Effector memory CD8-positive, alpha-beta T cell (primary cell): ENCODE measurements around the gene USP7.
"Not testable (repeated sequence)": the region's sequence is repeated elsewhere in the genome, so short reads cannot be mapped to it uniquely, and the experiment has no call there.

Source experiments
- ATAC-seq: fragments of 150-1000 bp; cut with Tn5 transposase; replicated peaks from 2 replicates; pipeline ENCODE4 v1.10.0; 2021; ENCODE audit warnings: mild to moderate bottlenecking, moderate library complexity
- DNase-seq, 3 experiments: peaks; one replicate each; pipeline ENCODE4 v3.0.0; 2021
- H3K27ac Mint-ChIP-seq, 2 donors: one replicate each; pipeline ENCODE4 v1.8.0; 2022; ENCODE audit warnings: mild to moderate bottlenecking in 2 of 2, mixed read lengths in 2 of 2, moderate library complexity in 2 of 2
- H3K27me3 Mint-ChIP-seq, 2 donors: one replicate each; pipeline ENCODE4 v1.8.0; 2022; ENCODE audit warnings: mixed read lengths in 2 of 2
- H3K36me3 Mint-ChIP-seq: one replicate; pipeline ENCODE4 v1.8.0; 2022; ENCODE audit warnings: mild to moderate bottlenecking, moderate library complexity, mixed read lengths; ENCODE audit not compliant: insufficient read depth
- H3K4me1 Mint-ChIP-seq, 2 donors: one replicate each; pipeline ENCODE4 v1.8.0; 2022; ENCODE audit warnings: low read depth in 2 of 2, mixed read lengths in 2 of 2
- H3K4me3 Mint-ChIP-seq, 2 donors: one replicate each; pipeline ENCODE4 v1.8.0; 2022; ENCODE audit warnings: mild to moderate bottlenecking in 2 of 2, mixed read lengths in 2 of 2, moderate library complexity in 2 of 2
- H3K9me3 Mint-ChIP-seq, 2 donors: one replicate each; pipeline ENCODE4 v1.8.0; 2022; ENCODE audit warnings: mixed read lengths in 2 of 2

The USP7 gene

DNA sequence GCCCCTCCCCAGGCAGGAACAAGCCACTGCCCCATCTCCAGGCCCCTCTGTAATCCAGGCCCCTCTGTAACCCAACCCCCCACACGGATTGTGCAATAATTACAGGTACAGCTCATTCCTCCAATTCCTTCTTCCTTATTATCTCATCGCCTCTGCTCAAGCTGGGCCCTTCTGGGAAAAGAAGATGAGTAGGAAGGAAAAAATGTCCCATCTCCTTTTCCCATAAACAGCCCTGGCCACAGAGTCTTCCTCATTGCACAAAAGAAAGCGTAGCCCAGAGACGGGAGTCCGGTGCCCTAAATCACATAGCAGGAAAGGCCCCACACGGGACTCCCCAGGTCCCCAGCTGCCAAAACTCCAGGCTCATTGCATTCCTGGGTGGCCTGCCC is 85.2 kb downstream of the USP7 start:
- ATAC-seq (no peak), DNase-seq (no peak)
- Mint-ChIP-seq H3K27me3 (no peaks in the 10 kb centered on the region), H3K4me3 (no peak overlapping the region), H3K9me3 (no peaks in the 10 kb centered on the region), H3K4me1 (peaks cover 11 to 21% of the 10 kb centered on the region in 2 donors), H3K36me3 (peaks cover 6% of the 10 kb centered on the region), H3K27ac (peak overlapping the region in 1 of 2 donors; percentile 32)

DNA sequence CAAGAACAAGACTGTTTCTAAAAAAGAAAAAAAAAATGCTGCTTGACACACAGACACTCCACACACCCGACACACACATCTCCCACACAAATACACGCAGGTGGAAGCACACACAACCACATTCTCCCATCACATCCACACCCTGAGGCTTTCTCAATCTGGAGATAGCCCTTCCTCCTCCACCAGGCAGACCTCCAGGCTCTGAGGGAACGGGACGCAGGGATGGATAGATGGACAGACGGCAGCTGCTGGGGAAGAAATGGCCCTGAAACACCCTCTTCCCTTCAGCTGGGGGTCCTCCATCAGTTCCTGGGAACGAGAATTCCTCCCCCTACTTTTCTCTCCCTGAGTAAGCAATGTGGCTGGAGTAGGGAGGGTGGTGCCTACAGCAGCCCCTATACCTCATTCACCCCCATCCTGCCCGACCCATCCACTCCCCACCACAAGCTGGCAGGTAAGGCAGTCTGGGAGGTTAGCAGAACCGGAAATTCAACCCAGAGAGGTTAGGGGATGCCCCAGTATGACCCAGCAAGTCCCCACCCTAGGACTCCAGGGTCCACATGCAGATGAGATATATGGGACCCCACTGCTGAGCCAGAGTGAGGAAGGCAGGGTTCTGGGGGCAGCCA is 85.7 kb downstream of the USP7 start:
- H3K27ac Mint-ChIP-seq = peak overlapping the region in 1 of 2 donors; percentile 32
- peak; percentile 71 for ATAC-seq
- no peak for DNase-seq
- no peak overlapping the region for H3K4me3 Mint-ChIP-seq
- H3K9me3 Mint-ChIP-seq = no peaks in the 10 kb centered on the region
- no peaks in the 10 kb centered on the region for H3K27me3 Mint-ChIP-seq
- H3K36me3 Mint-ChIP-seq = peaks cover 6% of the 10 kb centered on the region
- H3K4me1 Mint-ChIP-seq = peaks cover 11 to 21% of the 10 kb centered on the region in 2 donors

DNA sequence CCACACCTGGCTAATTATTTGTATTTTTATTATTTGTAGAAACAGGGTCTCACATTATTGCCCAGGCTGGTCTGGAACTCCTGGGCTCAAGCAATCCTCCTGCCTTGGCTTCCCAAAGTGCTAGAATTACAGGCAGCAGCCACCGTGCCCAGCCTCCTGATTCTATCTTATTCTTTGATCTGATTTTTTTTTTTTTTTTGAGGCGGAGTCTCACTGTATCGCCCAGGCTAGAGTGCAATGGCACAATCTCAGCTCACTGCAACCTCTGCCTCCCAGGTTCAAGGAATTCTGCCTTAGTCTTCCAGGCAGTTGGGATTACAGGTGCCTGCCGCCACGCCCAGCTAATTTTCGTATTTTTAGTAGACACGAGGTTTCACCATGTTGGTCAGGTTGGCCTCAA is 88.4 kb downstream of the USP7 start:
- not testable (repeated sequence) for H3K36me3 Mint-ChIP-seq, ATAC-seq, H3K4me3 Mint-ChIP-seq, DNase-seq, H3K9me3 Mint-ChIP-seq, H3K27me3 Mint-ChIP-seq, H3K27ac Mint-ChIP-seq
- peaks cover 9 to 21% of the 10 kb centered on the region in 2 donors for H3K4me1 Mint-ChIP-seq

DNA sequence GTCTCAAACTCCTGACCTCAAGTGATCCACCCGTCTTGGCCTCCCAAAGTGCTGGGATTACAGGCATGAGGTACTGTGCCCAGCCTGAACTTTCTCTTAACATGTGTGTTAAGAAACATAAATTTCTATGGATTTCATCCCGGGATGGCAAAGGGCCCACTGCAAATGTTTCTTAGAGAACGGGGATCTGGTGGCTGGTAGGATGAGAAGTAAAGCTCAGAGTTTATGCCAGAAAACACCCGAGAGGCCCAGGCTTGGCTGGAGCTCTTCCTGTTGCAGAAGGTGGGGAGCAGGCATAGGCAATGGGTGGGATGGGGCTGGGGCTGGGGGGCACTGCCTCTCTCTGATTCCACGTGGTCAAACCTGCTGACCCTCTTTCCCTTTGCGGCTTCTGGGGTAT is 89.3 kb downstream of the USP7 start:
- Mint-ChIP-seq H3K9me3 (no peaks in the 10 kb centered on the region), H3K4me3 (peak overlapping the region in 1 of 2 donors; percentile 40), H3K27ac (peak overlapping the region; percentile 26 to 28), H3K27me3 (no peaks in the 10 kb centered on the region), H3K4me1 (peaks cover 7 to 21% of the 10 kb centered on the region in 2 donors), H3K36me3 (peaks cover 6% of the 10 kb centered on the region)
- DNase-seq (no peak), ATAC-seq (no peak)

DNA sequence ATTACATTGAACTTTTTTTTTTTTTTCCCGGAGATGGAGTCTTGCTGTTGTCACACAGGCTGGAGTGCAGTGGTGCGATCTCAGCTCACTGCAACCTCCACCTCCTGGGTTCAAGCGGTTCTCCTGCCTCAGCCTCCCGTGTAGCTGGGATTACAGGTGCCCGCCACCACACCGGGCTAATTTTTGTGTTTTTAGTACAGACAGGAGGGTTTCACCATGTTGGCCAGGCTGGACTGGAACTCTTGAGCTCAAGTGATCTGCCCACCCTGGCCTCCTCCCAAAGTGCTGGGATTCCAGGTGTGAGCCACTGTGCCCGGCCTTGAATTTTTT is 89.9 kb downstream of the USP7 start:
- not testable (repeated sequence) for H3K27ac Mint-ChIP-seq, ATAC-seq, DNase-seq, H3K27me3 Mint-ChIP-seq, H3K36me3 Mint-ChIP-seq, H3K9me3 Mint-ChIP-seq, H3K4me3 Mint-ChIP-seq
- H3K4me1 Mint-ChIP-seq = peaks cover 12 to 25% of the 10 kb centered on the region in 2 donors

DNA sequence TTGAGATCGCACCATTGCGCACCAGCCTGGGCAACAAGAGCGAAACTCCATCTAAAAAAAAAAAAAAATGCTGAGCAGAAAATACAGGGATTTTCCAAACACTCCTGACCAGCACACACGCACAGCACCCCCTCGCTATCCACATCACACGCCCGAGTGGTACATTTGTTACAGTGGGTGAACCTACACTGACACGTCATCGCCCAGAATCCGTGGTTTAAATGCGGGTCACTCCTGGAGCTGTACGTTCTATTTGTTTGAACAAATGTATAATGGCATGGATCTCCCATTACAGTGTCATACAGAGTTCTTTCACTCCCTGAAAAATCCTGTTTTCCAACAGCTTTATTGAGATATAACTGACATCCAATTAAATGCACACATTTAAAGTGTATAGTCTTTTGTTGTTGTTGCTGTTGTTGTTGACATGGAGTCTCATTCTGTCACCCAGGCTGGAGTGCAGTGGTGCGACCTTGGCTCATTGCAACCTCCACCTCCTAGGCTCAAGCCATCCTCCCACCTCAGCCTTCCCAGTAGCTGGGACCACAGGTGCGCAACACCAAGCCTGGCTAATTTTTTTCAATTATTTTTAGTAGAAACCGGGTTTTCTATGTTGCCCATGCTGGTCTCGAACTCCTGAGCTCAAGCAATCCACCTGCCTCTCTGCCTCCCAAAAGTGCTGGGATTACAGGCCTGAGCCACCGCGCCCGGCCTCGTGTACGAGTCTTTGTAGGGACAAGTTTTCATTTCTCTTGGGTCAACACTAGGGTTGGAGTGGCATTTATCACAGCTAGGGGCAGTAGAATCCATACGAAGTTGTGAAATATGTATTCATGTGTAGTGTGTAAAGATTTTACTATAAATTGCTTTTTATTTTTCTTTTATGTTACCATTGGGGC is 90.5 kb downstream of the USP7 start:
- no peak overlapping the region for H3K27ac Mint-ChIP-seq
- DNase-seq = no peak

DNA sequence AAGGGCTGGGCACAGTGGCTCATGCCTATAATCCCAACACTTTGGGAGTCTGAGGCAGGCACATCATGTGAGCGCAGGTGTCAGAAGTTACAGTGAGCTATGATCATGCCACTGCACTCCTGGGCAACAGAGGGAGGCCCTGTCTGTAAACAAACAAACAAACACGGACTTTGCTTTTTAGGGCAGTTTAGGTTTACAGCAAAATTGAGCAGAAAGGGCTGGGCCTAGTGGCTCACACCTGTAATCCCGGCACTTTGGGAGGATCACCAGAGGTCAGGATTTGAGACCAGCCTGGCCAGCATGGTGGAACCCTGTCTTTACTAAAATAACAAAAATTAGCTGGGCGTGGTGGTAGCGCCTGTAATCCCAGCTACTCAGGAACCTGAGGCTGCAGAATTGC is 91.6 kb downstream of the USP7 start:
- Mint-ChIP-seq H3K27ac (no peak overlapping the region), H3K27me3 (no peaks in the 10 kb centered on the region), H3K36me3 (peaks cover 8% of the 10 kb centered on the region), H3K4me1 (peaks cover 22 to 26% of the 10 kb centered on the region in 2 donors), H3K9me3 (no peaks in the 10 kb centered on the region), H3K4me3 (no peak overlapping the region)
- ATAC-seq (no peak), DNase-seq (no peak)

More for the DNA sequence above, 90.5 kb downstream of the USP7 start:
- peaks cover 4% of the 10 kb centered on the region for H3K36me3 Mint-ChIP-seq
- no peak overlapping the region for H3K4me3 Mint-ChIP-seq
- no peaks in the 10 kb centered on the region for H3K27me3 Mint-ChIP-seq
- peaks cover 12 to 20% of the 10 kb centered on the region in 2 donors for H3K4me1 Mint-ChIP-seq
- no peaks in the 10 kb centered on the region for H3K9me3 Mint-ChIP-seq
- no peak for ATAC-seq

DNA sequence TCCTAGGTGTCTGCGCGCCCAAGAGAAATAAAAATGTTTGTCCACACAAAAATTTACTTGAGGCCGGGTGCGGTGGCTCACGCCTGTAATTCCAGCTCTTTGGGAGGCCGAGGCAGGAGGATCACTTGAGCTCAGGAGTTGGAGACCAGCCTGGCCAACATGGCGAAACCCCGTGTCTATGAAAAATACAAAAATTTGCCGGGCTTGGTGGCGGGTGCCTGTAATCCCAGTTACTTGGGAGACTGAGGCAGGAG is 93.8 kb downstream of the USP7 start:
- not testable (repeated sequence) for H3K36me3 Mint-ChIP-seq, H3K27me3 Mint-ChIP-seq, H3K9me3 Mint-ChIP-seq, DNase-seq, ATAC-seq
- Mint-ChIP-seq H3K27ac (peak overlapping the region in 1 of 2 donors; percentile 24), H3K4me1 (peaks cover 33 to 39% of the 10 kb centered on the region in 2 donors), H3K4me3 (peak overlapping the region in 1 of 2 donors; percentile 97)

DNA sequence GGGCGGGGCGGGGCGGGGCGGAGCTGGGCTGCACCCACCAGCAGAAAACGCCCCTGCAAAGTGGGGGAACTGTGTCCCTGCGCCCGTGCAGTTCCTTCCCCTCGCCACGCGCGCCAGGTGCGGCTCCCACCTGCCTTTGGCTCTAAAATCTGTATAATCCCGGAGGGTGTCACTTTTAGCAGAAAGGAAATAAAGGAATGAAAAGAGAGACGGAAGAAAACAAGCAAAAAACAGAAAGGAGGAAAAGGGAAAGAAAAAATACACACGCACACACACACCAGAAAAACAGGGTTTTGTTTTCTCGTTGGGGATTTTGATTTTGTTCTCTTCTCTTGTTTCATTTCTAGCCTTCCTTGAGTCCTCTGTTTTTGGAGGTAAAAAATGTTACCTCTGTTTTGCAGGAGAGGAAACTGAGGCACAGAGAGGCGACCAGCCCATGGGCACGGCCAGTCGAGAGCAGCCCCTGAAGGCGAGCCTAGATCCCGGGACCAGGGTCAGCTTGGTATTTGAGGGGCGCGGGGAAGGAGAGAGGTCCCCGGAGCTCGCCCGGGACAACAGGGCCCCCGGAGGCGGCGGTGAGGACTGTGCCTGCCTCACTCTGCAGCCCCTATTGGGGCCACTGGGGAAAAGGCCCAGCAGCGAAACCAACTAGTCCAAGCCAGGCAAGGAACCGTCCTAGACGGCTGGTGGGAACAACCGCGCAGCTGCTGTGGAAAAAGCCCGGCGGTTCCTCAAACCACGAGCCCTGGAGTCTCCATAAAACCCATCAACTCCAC is 94.3 kb downstream of the USP7 start:
- Mint-ChIP-seq H3K36me3 (peaks cover 5% of the 10 kb centered on the region), H3K27ac (peak overlapping the region; percentile 24 to 44), H3K27me3 (no peaks in the 10 kb centered on the region), H3K9me3 (no peaks in the 10 kb centered on the region), H3K4me3 (peak overlapping the region; percentile 73 to 97), H3K4me1 (peaks cover 32 to 37% of the 10 kb centered on the region in 2 donors)
- DNase-seq (no peak), ATAC-seq (no peak)

DNA sequence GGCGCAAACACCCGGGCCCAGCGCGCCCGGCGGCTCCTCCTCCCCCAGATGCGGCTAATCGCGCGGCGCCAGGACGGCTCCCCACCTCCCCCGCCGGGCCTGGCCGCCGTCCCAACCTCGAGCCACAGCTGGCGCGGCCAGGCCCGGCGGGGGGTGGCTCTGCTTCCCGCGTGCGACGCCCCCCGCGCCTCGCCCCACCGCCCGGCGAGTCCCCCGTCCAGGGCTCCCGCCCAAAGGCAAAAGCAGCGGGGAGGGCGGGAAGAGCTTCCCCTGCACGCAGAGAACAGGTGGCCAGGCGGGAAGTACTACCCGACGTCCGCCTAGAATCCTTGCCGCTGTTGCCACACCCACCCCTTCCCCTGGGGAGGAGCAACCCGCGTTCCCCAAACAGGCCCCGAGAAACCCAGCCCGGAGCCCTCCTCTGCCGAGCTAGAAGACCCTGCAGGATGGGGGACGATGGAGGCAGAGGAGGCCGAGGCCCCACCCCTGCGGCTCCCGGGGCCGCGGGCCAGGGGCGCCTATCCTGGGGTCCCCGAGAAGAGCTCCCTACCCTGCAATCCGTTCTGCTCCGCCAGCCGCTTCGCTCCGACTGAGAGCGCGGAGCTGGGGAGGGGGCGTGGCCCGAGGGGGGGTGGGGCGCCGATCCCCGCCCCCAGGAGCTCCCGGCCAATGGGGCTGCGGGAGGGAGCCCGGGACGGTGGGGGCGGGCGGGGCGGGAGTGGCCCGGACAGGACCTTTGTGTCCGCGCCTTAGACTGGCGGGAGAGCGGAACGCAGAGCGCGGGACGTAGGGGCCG is 95.1 kb downstream of the USP7 start, which contains the start of gene CARHSP1:
TSS of gene CARHSP1 (minus strand) at position 591 of the 796 bp plus-strand sequence. CDS start 9,678 bp downstream, outside the sequence.
- no peaks in the 10 kb centered on the region for H3K27me3 Mint-ChIP-seq
- ATAC-seq (peak; percentile 71), DNase-seq (peak; percentile 61 to 70 (median 69))
- peak within 1 kb of the TSS; percentile 90 to 97 for H3K4me3 Mint-ChIP-seq
- H3K4me1 Mint-ChIP-seq = peaks cover 34 to 40% of the 10 kb centered on the region in 2 donors
- H3K9me3 Mint-ChIP-seq = no peaks in the 10 kb centered on the region
- H3K27ac Mint-ChIP-seq = peak within 1 kb of the TSS; percentile 72 to 97
- H3K36me3 Mint-ChIP-seq = peaks cover 5% of the 10 kb centered on the region

DNA sequence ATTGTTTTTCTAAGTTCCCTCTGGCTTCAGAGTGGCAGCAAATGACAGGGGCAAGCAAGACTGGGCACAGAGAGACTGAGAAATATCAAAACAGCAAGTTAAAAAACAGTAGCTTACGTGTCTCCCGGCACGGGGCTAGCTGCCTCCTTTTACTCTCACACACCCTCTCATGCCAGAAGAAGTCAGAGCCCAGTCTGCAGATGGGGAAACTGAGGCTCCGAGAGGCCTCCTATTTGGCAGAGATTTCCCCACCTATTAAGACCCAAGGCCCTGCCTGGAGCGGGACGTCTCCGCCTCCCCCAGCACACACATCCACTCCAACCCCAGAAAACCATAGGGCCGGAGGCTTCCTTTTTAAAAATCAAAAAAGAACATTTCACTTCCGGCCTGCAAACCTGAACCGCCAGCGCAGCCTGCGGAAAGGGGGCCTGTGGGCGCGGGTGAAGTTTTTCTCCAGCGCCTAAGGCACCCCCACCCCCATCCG is 95.7 kb downstream of the USP7 start:
- DNase-seq (peak; percentile 62 to 71 (median 68)), ATAC-seq (peak; percentile 13)
- H3K36me3 Mint-ChIP-seq = peaks cover 9% of the 10 kb centered on the region
- H3K4me3 Mint-ChIP-seq = peak overlapping the region; percentile 90 to 97
- H3K27ac Mint-ChIP-seq = peak overlapping the region; percentile 72 to 97
- no peaks in the 10 kb centered on the region for H3K9me3 Mint-ChIP-seq
- H3K4me1 Mint-ChIP-seq = peaks cover 34 to 40% of the 10 kb centered on the region in 2 donors
- no peaks in the 10 kb centered on the region for H3K27me3 Mint-ChIP-seq

DNA sequence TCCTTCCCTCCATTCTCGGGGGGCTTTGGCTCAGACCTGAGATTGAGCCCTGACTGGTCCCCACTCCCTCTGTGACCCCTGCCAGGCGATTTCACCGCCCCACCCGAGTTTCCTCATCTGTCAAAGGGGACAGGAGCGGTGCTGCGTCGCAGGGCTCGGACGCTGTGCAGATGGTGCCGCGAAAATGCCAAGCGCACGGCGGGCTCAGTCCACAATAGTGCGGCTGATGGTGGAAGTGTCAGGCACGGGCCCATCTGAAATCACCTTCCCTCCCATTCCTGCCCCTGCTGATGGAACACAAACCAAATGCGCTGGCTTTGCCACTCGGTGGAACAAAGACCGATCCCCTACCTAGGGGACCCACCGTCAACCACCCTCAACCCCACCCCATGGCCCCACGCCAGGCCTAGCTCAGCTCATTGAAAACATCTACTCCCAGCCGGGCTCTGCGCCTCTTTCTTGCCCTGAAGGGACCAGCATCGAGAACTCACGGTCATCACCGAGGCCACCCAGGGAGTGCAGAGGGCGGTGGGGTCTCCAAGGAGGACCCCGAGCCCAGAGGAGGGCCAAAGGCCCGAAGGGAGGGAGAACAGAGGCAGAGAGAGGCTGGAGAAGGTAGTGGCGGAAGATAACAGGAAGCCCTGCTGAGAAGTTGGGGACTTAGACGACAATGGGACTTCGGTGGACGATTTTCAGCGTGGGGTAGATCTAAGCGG is 96.3 kb downstream of the USP7 start:
- Mint-ChIP-seq H3K27me3 (no peaks in the 10 kb centered on the region), H3K9me3 (no peaks in the 10 kb centered on the region), H3K4me3 (peak overlapping the region; percentile 90 to 97), H3K27ac (peak overlapping the region; percentile 72 to 97), H3K4me1 (peaks cover 35 to 45% of the 10 kb centered on the region in 2 donors), H3K36me3 (peaks cover 9% of the 10 kb centered on the region)
- ATAC-seq (no peak), DNase-seq (no peak)
